HEK293 (cell line): Measurements from ENCODE around the gene PIANP.
A peak's percentile ranks its signal among the peaks of the same experiment; 100 is the strongest.

Source experiments
- GLIS1 ChIP-seq: fragments of 450-650 bp; formaldehyde crosslinking; IDR thresholded peaks from 2 replicates; pipeline ENCODE4 v1.5.1; 2016; ENCODE audit warnings: missing biosample characterization, missing genetic modification characterization
- HOXA7 ChIP-seq: sonication (generic); formaldehyde crosslinking; IDR thresholded peaks from 2 replicates; pipeline ENCODE4 v1.8.1; 2022; ENCODE audit warnings: missing genetic modification reagents, borderline replicate concordance
- KLF8 ChIP-seq: fragments of 450-650 bp; formaldehyde crosslinking; IDR thresholded peaks from 2 replicates; pipeline ENCODE4 v1.5.1; 2016; ENCODE audit warnings: missing biosample characterization, missing genetic modification characterization
- OSR2 ChIP-seq: fragments of 450-650 bp; formaldehyde crosslinking; IDR thresholded peaks from 2 replicates; pipeline ENCODE4 v1.5.1; 2016; ENCODE audit warnings: missing biosample characterization, missing genetic modification characterization
- SCRT2 ChIP-seq: fragments of 450-650 bp; formaldehyde crosslinking; IDR thresholded peaks from 2 replicates; pipeline ENCODE4 v1.5.1; 2016; ENCODE audit warnings: missing biosample characterization, missing genetic modification characterization
- TRIM28 ChIP-seq: IDR thresholded peaks from 2 replicates; pipeline ENCODE4 v1.6.1; 2011; ENCODE audit warnings: low read length, control low read depth, borderline replicate concordance
- ZNF121 ChIP-seq: fragments of 450-650 bp; formaldehyde crosslinking; IDR thresholded peaks from 2 replicates; pipeline ENCODE4 v1.5.1; 2016; ENCODE audit warnings: missing biosample characterization, missing genetic modification characterization
- ZNF157 ChIP-seq: fragments of 450-650 bp; formaldehyde crosslinking; IDR thresholded peaks from 2 replicates; pipeline ENCODE4 v1.5.1; 2016; ENCODE audit warnings: missing biosample characterization, missing genetic modification characterization
- ZNF24 ChIP-seq: fragments of 450-650 bp; formaldehyde crosslinking; IDR thresholded peaks from 2 replicates; pipeline ENCODE4 v1.5.1; 2016; ENCODE audit warnings: missing biosample characterization, missing genetic modification characterization
- ZNF248 ChIP-seq: fragments of 450-650 bp; formaldehyde crosslinking; IDR thresholded peaks from 2 replicates; pipeline ENCODE4 v1.5.1; 2017; ENCODE audit warnings: missing biosample characterization, missing genetic modification characterization
- ZNF302 ChIP-seq: fragments of 450-650 bp; formaldehyde crosslinking; IDR thresholded peaks from 2 replicates; pipeline ENCODE4 v1.5.1; 2016; ENCODE audit warnings: missing biosample characterization, missing genetic modification characterization, low read depth
- ZNF341 ChIP-seq: fragments of 450-650 bp; formaldehyde crosslinking; IDR thresholded peaks from 2 replicates; pipeline ENCODE4; 2016; ENCODE audit warnings: low read depth, missing biosample characterization, missing genetic modification characterization
- ZNF350 ChIP-seq: fragments of 450-650 bp; formaldehyde crosslinking; IDR thresholded peaks from 2 replicates; pipeline ENCODE4 v1.5.0; 2017; ENCODE audit warnings: missing biosample characterization, mild to moderate bottlenecking, missing genetic modification characterization
- ZNF354C ChIP-seq: fragments of 450-650 bp; formaldehyde crosslinking; IDR thresholded peaks from 2 replicates; pipeline ENCODE4 v1.5.1; 2016; ENCODE audit warnings: missing biosample characterization, missing genetic modification characterization, low read depth, borderline replicate concordance
- ZNF37A ChIP-seq: fragments of 450-650 bp; IDR thresholded peaks from 2 replicates; pipeline ENCODE4 v1.5.1; 2018; ENCODE audit warnings: missing biosample characterization, missing genetic modification characterization
- ZNF501 ChIP-seq: fragments of 450-650 bp; formaldehyde crosslinking; IDR thresholded peaks from 2 replicates; pipeline ENCODE4 v1.5.1; 2016; ENCODE audit warnings: missing biosample characterization, missing genetic modification characterization
- ZNF510 ChIP-seq: fragments of 450-650 bp; formaldehyde crosslinking; IDR thresholded peaks from 2 replicates; pipeline ENCODE4 v1.5.1; 2018; ENCODE audit warnings: mild to moderate bottlenecking, missing genetic modification characterization, missing biosample characterization; ENCODE audit not compliant: insufficient replicate concordance
- ZNF544 ChIP-seq: fragments of 450-650 bp; formaldehyde crosslinking; IDR thresholded peaks from 2 replicates; pipeline ENCODE4 v1.5.0; 2017; ENCODE audit warnings: missing biosample characterization, missing genetic modification characterization
- ZNF585B ChIP-seq: fragments of 450-650 bp; formaldehyde crosslinking; IDR thresholded peaks from 2 replicates; pipeline ENCODE4 v1.5.1; 2016; ENCODE audit warnings: missing biosample characterization, missing genetic modification characterization
- ZNF596 ChIP-seq: fragments of 450-650 bp; IDR thresholded peaks from 2 replicates; pipeline ENCODE4 v1.5.0; 2018; ENCODE audit warnings: missing biosample characterization, mild to moderate bottlenecking, missing genetic modification characterization, moderate library complexity
- ZNF677 ChIP-seq: fragments of 450-650 bp; IDR thresholded peaks from 2 replicates; pipeline ENCODE4 v1.5.0; 2018; ENCODE audit warnings: missing biosample characterization, mild to moderate bottlenecking, missing genetic modification characterization, moderate library complexity
- ZNF707 ChIP-seq: fragments of 450-650 bp; formaldehyde crosslinking; IDR thresholded peaks from 2 replicates; pipeline ENCODE4 v1.5.1; 2016; ENCODE audit warnings: missing biosample characterization, missing genetic modification characterization
- ZNF747 ChIP-seq: fragments of 450-650 bp; formaldehyde crosslinking; IDR thresholded peaks from 2 replicates; pipeline ENCODE4 v1.5.1; 2016; ENCODE audit warnings: missing biosample characterization, missing genetic modification characterization
- TF ChIP-seq, protein P1 (sequence below): fragments of 450-650 bp; formaldehyde crosslinking; IDR thresholded peaks from 2 replicates; pipeline ENCODE4 v1.5.1; 2016; ENCODE audit warnings: missing biosample characterization, missing genetic modification characterization
- TF ChIP-seq, protein P2 (sequence below): fragments of 450-650 bp; formaldehyde crosslinking; IDR thresholded peaks from 2 replicates; pipeline ENCODE4 v1.5.1; 2016; ENCODE audit warnings: missing biosample characterization, missing genetic modification characterization
- TF ChIP-seq, protein P3 (sequence below): fragments of 450-650 bp; formaldehyde crosslinking; IDR thresholded peaks from 2 replicates; pipeline ENCODE4 v1.5.1; 2016; ENCODE audit warnings: missing biosample characterization, missing genetic modification characterization
- TF ChIP-seq, protein P4 (sequence below): fragments of 450-650 bp; formaldehyde crosslinking; IDR thresholded peaks from 2 replicates; pipeline ENCODE4 v1.5.1; 2016; ENCODE audit warnings: missing biosample characterization, missing genetic modification characterization
- TF ChIP-seq, protein P5 (sequence below): fragments of 450-650 bp; formaldehyde crosslinking; IDR thresholded peaks from 2 replicates; pipeline ENCODE4 v1.5.1; 2016; ENCODE audit warnings: missing biosample characterization, missing genetic modification characterization, borderline replicate concordance
- TF ChIP-seq, protein P6 (sequence below): fragments of 450-650 bp; formaldehyde crosslinking; IDR thresholded peaks from 2 replicates; pipeline ENCODE4 v1.5.1; 2017; ENCODE audit warnings: missing biosample characterization, missing genetic modification characterization

Gene PIANP

DNA sequence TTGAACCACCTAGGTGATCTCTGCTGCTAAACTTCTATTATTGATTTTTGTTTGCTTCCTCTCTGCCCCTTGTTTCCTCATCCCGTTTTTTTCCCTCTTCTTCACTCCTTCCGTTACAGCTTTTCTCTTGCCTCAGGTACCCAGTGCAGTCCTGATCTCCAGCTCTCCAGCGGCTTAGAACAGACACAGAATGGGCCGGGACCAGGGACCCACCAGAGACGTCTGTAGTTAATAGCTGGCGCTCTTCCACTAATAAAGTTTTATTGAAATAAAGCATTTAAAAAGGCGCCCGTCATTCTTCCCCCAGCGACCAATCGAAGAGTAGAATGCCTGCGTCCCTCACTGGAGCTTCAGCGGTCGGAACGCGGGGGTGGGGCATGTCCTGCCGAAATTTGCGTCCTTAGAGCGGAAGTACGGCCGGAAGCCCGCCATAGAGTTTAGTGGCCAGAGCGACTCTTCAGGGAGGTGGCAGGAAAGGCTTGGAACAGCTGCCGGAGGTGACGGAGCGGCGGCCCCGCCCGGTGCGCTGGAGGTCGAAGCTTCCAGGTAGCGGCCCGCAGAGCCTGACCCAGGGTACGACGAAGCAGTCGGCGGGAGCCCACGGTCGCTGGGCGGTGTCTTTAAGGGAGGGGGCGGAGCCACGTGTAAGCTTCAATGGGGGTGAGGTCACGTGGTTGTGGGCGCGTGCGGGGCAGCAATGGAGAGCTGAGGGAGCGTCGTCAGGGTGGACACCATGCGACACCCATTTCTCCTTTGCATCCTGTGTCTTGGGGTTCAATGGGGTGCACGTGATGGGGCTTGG lies 23.2 kb upstream of the PIANP start, which contains the start of gene COPS7A (continued):
- no peak for TF ChIP-seq ZNF596 (tag by site-specific recombination)
- no peak for TF ChIP-seq ZNF157 (tag by site-specific recombination)
- no peak for TF ChIP-seq ZNF747 (tag by site-specific recombination)
- TF ChIP-seq TRIM28: peak; percentile 84
- TF ChIP-seq ZNF585B (tag by site-specific recombination): no peak
- TF ChIP-seq, protein P1, sequence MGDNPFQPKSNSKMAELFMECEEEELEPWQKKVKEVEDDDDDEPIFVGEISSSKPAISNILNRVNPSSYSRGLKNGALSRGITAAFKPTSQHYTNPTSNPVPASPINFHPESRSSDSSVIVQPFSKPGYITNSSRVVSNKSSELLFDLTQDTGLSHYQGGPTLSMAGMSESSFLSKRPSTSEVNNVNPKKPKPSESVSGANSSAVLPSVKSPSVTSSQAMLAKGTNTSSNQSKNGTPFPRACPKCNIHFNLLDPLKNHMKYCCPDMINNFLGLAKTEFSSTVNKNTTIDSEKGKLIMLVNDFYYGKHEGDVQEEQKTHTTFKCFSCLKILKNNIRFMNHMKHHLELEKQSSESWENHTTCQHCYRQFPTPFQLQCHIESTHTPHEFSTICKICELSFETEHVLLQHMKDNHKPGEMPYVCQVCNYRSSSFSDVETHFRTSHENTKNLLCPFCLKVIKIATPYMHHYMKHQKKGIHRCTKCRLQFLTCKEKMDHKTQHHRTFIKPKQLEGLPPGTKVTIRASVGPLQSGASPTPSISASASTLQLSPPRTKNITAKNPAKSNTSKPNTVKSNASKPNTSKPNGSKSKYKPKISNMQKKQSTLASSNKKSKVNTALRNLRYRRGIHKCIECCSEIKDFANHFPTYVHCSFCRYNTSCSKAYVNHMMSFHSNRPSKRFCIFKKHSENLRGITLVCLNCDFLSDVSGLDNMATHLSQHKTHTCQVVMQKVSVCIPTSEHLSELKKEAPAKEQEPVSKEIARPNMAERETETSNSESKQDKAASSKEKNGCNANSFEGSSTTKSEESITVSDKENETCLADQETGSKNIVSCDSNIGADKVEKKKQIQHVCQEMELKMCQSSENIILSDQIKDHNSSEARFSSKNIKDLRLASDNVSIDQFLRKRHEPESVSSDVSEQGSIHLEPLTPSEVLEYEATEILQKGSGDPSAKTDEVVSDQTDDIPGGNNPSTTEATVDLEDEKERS (tag by site-specific recombination): no peak
- TF ChIP-seq ZNF677 (tag by site-specific recombination): no peak
- no peak for TF ChIP-seq ZNF510
- no peak for TF ChIP-seq ZNF350 (tag by site-specific recombination)
- no peak for TF ChIP-seq SCRT2
- TF ChIP-seq ZNF302 (tag by site-specific recombination): no peak
- TF ChIP-seq, protein P2, sequence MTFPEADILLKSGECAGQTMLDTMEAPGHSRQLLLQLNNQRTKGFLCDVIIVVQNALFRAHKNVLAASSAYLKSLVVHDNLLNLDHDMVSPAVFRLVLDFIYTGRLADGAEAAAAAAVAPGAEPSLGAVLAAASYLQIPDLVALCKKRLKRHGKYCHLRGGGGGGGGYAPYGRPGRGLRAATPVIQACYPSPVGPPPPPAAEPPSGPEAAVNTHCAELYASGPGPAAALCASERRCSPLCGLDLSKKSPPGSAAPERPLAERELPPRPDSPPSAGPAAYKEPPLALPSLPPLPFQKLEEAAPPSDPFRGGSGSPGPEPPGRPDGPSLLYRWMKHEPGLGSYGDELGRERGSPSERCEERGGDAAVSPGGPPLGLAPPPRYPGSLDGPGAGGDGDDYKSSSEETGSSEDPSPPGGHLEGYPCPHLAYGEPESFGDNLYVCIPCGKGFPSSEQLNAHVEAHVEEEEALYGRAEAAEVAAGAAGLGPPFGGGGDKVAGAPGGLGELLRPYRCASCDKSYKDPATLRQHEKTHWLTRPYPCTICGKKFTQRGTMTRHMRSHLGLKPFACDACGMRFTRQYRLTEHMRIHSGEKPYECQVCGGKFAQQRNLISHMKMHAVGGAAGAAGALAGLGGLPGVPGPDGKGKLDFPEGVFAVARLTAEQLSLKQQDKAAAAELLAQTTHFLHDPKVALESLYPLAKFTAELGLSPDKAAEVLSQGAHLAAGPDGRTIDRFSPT (tag by site-specific recombination): no peak; the same call in none of the 2 replicates
- TF ChIP-seq HOXA7 (CRISPR knock-in tag): no peak
- no peak for TF ChIP-seq ZNF354C (tag by site-specific recombination)
- TF ChIP-seq, protein P3, sequence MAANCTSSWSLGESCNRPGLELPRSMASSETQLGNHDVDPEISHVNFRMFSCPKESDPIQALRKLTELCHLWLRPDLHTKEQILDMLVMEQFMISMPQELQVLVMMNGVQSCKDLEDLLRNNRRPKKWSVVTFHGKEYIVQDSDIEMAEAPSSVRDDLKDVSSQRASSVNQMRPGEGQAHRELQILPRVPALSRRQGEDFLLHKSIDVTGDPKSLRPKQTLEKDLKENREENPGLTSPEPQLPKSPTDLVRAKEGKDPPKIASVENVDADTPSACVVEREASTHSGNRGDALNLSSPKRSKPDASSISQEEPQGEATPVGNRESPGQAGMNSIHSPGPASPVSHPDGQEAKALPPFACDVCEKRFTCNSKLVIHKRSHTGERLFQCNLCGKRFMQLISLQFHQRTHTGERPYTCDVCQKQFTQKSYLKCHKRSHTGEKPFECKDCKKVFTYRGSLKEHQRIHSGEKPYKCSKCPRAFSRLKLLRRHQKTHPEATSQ: no peak
- TF ChIP-seq ZNF544 (tag by site-specific recombination): no peak
- TF ChIP-seq ZNF248 (tag by site-specific recombination): no peak
- TF ChIP-seq GLIS1: peak; percentile 96
- no peak for TF ChIP-seq ZNF37A (tag by site-specific recombination)
- TF ChIP-seq, protein P4, sequence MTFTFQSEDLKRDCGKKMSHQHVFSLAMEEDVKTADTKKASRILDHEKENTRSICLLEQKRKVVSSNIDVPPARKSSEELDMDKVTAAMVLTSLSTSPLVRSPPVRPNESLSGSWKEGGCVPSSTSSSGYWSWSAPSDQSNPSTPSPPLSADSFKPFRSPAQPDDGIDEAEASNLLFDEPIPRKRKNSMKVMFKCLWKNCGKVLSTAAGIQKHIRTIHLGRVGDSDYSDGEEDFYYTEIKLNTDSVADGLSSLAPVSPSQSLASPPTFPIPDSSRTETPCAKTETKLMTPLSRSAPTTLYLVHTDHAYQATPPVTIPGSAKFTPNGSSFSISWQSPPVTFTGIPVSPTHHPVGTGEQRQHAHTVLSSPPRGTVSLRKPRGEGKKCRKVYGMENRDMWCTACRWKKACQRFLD (tag by site-specific recombination): no peak
- TF ChIP-seq ZNF707 (tag by site-specific recombination): no peak
- peak; percentile 70; the same call in 1 of the 2 replicates for TF ChIP-seq OSR2 (tag by site-specific recombination)
- peak; percentile 97 for TF ChIP-seq KLF8 (tag by site-specific recombination)
- TF ChIP-seq, protein P5, sequence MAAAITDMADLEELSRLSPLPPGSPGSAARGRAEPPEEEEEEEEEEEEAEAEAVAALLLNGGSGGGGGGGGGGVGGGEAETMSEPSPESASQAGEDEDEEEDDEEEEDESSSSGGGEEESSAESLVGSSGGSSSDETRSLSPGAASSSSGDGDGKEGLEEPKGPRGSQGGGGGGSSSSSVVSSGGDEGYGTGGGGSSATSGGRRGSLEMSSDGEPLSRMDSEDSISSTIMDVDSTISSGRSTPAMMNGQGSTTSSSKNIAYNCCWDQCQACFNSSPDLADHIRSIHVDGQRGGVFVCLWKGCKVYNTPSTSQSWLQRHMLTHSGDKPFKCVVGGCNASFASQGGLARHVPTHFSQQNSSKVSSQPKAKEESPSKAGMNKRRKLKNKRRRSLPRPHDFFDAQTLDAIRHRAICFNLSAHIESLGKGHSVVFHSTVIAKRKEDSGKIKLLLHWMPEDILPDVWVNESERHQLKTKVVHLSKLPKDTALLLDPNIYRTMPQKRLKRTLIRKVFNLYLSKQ (tag by site-specific recombination): no peak
- TF ChIP-seq ZNF24 (tag by site-specific recombination): peak; percentile 86
- peak; percentile 95; the same call in 1 of the 2 replicates for TF ChIP-seq ZNF121 (tag by site-specific recombination)
- no peak; the same call in none of the 2 replicates for TF ChIP-seq ZNF501 (tag by site-specific recombination)
- peak; percentile 100 for TF ChIP-seq ZNF341 (tag by site-specific recombination)
- TF ChIP-seq, protein P6, sequence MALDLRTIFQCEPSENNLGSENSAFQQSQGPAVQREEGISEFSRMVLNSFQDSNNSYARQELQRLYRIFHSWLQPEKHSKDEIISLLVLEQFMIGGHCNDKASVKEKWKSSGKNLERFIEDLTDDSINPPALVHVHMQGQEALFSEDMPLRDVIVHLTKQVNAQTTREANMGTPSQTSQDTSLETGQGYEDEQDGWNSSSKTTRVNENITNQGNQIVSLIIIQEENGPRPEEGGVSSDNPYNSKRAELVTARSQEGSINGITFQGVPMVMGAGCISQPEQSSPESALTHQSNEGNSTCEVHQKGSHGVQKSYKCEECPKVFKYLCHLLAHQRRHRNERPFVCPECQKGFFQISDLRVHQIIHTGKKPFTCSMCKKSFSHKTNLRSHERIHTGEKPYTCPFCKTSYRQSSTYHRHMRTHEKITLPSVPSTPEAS (tag by site-specific recombination): no peak
